Gastroesophageal sphincter (tissue), 4 donors: ENCODE data around the gene GALNT10. TPM values are rescaled to one million over a fixed set of nuclear protein-coding genes. Genes with fewer than 3 reads are reported as not detected.
A peak's percentile ranks its signal among the peaks of the same experiment; 100 is the strongest.

Experiments used
- ATAC-seq: fragments of 150-250 bp; one replicate; pipeline ENCODE4 v1.9.1; 2016; ENCODE audit warnings: mild to moderate bottlenecking, moderate library complexity
- H3K27ac ChIP-seq, 4 donors: fragments of 200-600 bp; sonication (generic) in 3 of 4; 1 replicate in 3 of 4; 2 replicates in 1 of 4; pipeline ENCODE4 v1.5.1; 2016 to 2019
- H3K27me3 ChIP-seq: fragments of 200-600 bp; sonication (generic); one replicate; pipeline ENCODE4 v1.5.1; 2019
- H3K36me3 ChIP-seq, 2 donors: fragments of 200-600 bp; sonication (generic); one replicate each; pipeline ENCODE4 v1.5.1; 2019; ENCODE audit warnings: control low read depth in 1 of 2
- H3K4me1 ChIP-seq, 3 donors: fragments of 200-600 bp; sonication (generic); 1 replicate in 2 of 3; 2 replicates in 1 of 3; pipeline ENCODE4 v1.5.1; 2016 to 2019; ENCODE audit warnings: control low read depth in 2 of 3
- H3K4me3 ChIP-seq, 2 donors: fragments of 200-600 bp; sonication (generic); one replicate each; pipeline ENCODE4 v1.5.1; 2019; ENCODE audit warnings: mild to moderate bottlenecking in 1 of 2, moderate library complexity in 1 of 2
- H3K9me3 ChIP-seq, 3 donors: fragments of 200-600 bp; sonication (generic); one replicate each; pipeline ENCODE4 v1.5.1; 2017 to 2019; ENCODE audit warnings: control low read depth in 2 of 3
- CTCF ChIP-seq, 4 experiments: fragments of 200-600 bp in 2 of 4; fragments of 450-650 bp in 2 of 4; sonication (generic) in 1 of 4; IDR thresholded peaks; one replicate each; pipeline ENCODE4 v1.5.1; 2017 to 2019; ENCODE audit warnings: antibody characterized with exemption in 4 of 4, mild to moderate bottlenecking in 2 of 4, moderate library complexity in 2 of 4
- EP300 ChIP-seq: sonication (generic); formaldehyde crosslinking; IDR thresholded peaks from one replicate; pipeline ENCODE4 v1.6.1; 2017; ENCODE audit warnings: antibody characterized with exemption, mild to moderate bottlenecking
- POLR2A ChIP-seq, 2 donors: fragments of 450-650 bp; IDR thresholded peaks; one replicate each; pipeline ENCODE4 v1.6.1; 2017; ENCODE audit warnings: antibody characterized with exemption in 2 of 2, mild to moderate bottlenecking in 2 of 2, moderate library complexity in 1 of 2
- POLR2AphosphoS5 ChIP-seq: sonication (generic); formaldehyde crosslinking; IDR thresholded peaks from one replicate; pipeline ENCODE4 v1.6.1; 2017; ENCODE audit warnings: antibody characterized with exemption
- WGBS, 2 donors: methylation state at CpG; one replicate each; pipeline ENCODE4 v1.1.5; 2018; ENCODE audit warnings: low coverage in 1 of 2; 5-methylcytosine and 5-hydroxymethylcytosine counted together
- total RNA-seq, 4 donors: library from RNA; depleted of rRNA; stranded (reverse); fragments of >200 nt; gene quantifications; one replicate each; pipeline ENCODE4 v1.1.0, GENCODE V29; 2016

Gene GALNT10
- total RNA-seq, 4 donors from 2014 or later, result 19.1 to 49.1 (median 34.0) TPM

GRCh38 chr5:154365823-154366222 is 175.3 kb downstream of the GALNT10 start:
- TF ChIP-seq POLR2AphosphoS5 (no peak), POLR2A (IDR thresholded peaks at IDR 0.05) (no peak), EP300 (no peak), CTCF (IDR thresholded peaks at IDR 0.05) (no peak)
- Histone ChIP-seq H3K9me3 (no peaks in the 10 kb centered on the region), H3K27ac (peak overlapping the region in 2 of 4 donors; percentile 18 to 23), H3K4me3 (no peak overlapping the region), H3K4me1 (peaks cover 3 to 47% (median 33%) of the 10 kb centered on the region in 3 donors), H3K36me3 (no peaks in the 10 kb centered on the region), H3K27me3 (no peaks in the 10 kb centered on the region)
- WGBS, 2 donors, result 38% methylated on average over 1 of the region's 1 CpG
- no peak for ATAC-seq

GRCh38 chr5:154366353-154366752 is 175.8 kb downstream of the GALNT10 start:
- Histone ChIP-seq H3K27me3 (no peaks in the 10 kb centered on the region), H3K9me3 (no peaks in the 10 kb centered on the region), H3K4me1 (peaks cover 3 to 52% (median 34%) of the 10 kb centered on the region in 3 donors), H3K4me3 (no peak overlapping the region), H3K36me3 (no peaks in the 10 kb centered on the region), H3K27ac (peak overlapping the region in 2 of 4 donors; percentile 67 to 68)
- 52 to 69% methylated on average over 2 of the region's 2 CpGs for WGBS, 2 donors
- TF ChIP-seq EP300 (no peak), POLR2A (IDR thresholded peaks at IDR 0.05) (no peak), POLR2AphosphoS5 (no peak), CTCF (IDR thresholded peaks at IDR 0.05) (no peak)
- no peak for ATAC-seq

GRCh38 chr5:154367101-154367500 is 176.6 kb downstream of the GALNT10 start:
- Histone ChIP-seq H3K27ac (peak overlapping the region in 3 of 4 donors; percentile 51 to 68 (median 67)), H3K27me3 (no peaks in the 10 kb centered on the region), H3K4me1 (peaks cover 3 to 60% (median 34%) of the 10 kb centered on the region in 3 donors), H3K4me3 (no peak overlapping the region), H3K9me3 (no peaks in the 10 kb centered on the region), H3K36me3 (no peaks in the 10 kb centered on the region)
- TF ChIP-seq EP300 (no peak), CTCF (IDR thresholded peaks at IDR 0.05) (no peak), POLR2A (IDR thresholded peaks at IDR 0.05) (no peak), POLR2AphosphoS5 (no peak)
- WGBS, 2 donors, result 100% methylated on average over 1 of the region's 1 CpG; no CpG with 5 or more reads in 1 of the 2 donors
- no peak for ATAC-seq

GRCh38 chr5:154368041-154368800 is 177.7 kb downstream of the GALNT10 start:
- ATAC-seq, result peak; percentile 78
- Histone ChIP-seq H3K9me3 (no peaks in the 10 kb centered on the region), H3K4me1 (peaks cover 3 to 60% (median 34%) of the 10 kb centered on the region in 3 donors), H3K36me3 (no peaks in the 10 kb centered on the region), H3K4me3 (no peak overlapping the region), H3K27ac (peak overlapping the region in 3 of 4 donors; percentile 51 to 68 (median 67)), H3K27me3 (no peaks in the 10 kb centered on the region)
- TF ChIP-seq POLR2AphosphoS5 (no peak), POLR2A (IDR thresholded peaks at IDR 0.05) (no peak), CTCF (IDR thresholded peaks at IDR 0.05) (no peak), EP300 (no peak)
- 19 to 41% methylated on average over 5 of the region's 6 CpGs for WGBS, 2 donors

GRCh38 chr5:154369682-154370081 is 179.1 kb downstream of the GALNT10 start:
- Histone ChIP-seq H3K4me3 (no peak overlapping the region), H3K36me3 (no peaks in the 10 kb centered on the region), H3K9me3 (no peaks in the 10 kb centered on the region), H3K27me3 (no peaks in the 10 kb centered on the region), H3K27ac (peak overlapping the region in 1 of 4 donors; percentile 1), H3K4me1 (peaks cover 3 to 53% (median 33%) of the 10 kb centered on the region in 3 donors)
- TF ChIP-seq CTCF (IDR thresholded peaks at IDR 0.05) (no peak), POLR2AphosphoS5 (no peak), EP300 (no peak), POLR2A (IDR thresholded peaks at IDR 0.05) (no peak)
- ATAC-seq, result no peak
- 77% methylated on average over 4 of the region's 4 CpGs; no CpG with 5 or more reads in 1 of the 2 donors for WGBS, 2 donors
